Transverse colon (tissue), 4 donors: ENCODE measurements around the gene STAU1. TPM values are rescaled to one million over a fixed set of nuclear protein-coding genes. Genes with fewer than 3 reads are reported as not detected.

Experiments
- DNase-seq: peaks from one replicate; pipeline ENCODE4 v3.0.0-alpha.2; 2019
- H3K27ac ChIP-seq, 4 donors: fragments of 200-600 bp; sonication (generic); 2 replicates each; pipeline ENCODE4 v1.5.1; 2016 to 2018; ENCODE audit warnings: inconsistent platforms in 4 of 4
- H3K27me3 ChIP-seq: fragments of 200-600 bp; sonication (generic); 2 replicates; pipeline ENCODE4 v1.5.1; 2017; ENCODE audit warnings: inconsistent platforms
- H3K36me3 ChIP-seq, 4 donors: fragments of 200-600 bp; sonication (generic); 2 replicates each; pipeline ENCODE4 v1.5.1; 2017 to 2019; ENCODE audit warnings: inconsistent platforms in 4 of 4
- H3K4me1 ChIP-seq, 4 donors: fragments of 200-600 bp; sonication (generic); 2 replicates each; pipeline ENCODE4 v1.5.1; 2017 to 2020; ENCODE audit warnings: inconsistent platforms in 4 of 4
- H3K4me3 ChIP-seq, 4 donors: fragments of 200-600 bp; sonication (generic); 1 replicate in 1 of 4; 2 replicates in 3 of 4; pipeline versions ENCODE4 v1.5.1 to v1.6.1; 2017 to 2019; ENCODE audit warnings: inconsistent platforms in 4 of 4
- H3K9me3 ChIP-seq, 2 donors: fragments of 200-600 bp; sonication (generic); 2 replicates each; pipeline ENCODE4 v1.5.1; 2017 to 2019; ENCODE audit warnings: inconsistent platforms in 2 of 2
- EP300 ChIP-seq: sonication (generic); formaldehyde crosslinking; IDR thresholded peaks from one replicate; pipeline ENCODE4 v1.6.1; 2017; ENCODE audit warnings: antibody characterized with exemption, low read depth
- POLR2A ChIP-seq: fragments of 450-650 bp; IDR thresholded peaks from one replicate; pipeline ENCODE4 v1.6.1; 2016; ENCODE audit warnings: antibody characterized with exemption, mild to moderate bottlenecking, moderate library complexity
- POLR2AphosphoS5 ChIP-seq, 3 donors: sonication (generic); formaldehyde crosslinking; IDR thresholded peaks; one replicate each; pipeline ENCODE4 v1.6.1; 2016; ENCODE audit warnings: antibody characterized with exemption in 3 of 3
- WGBS, 2 donors: methylation state at CpG; one replicate each; pipeline ENCODE4 v1.1.5; 2018; ENCODE audit warnings: low coverage in 1 of 2; 5-methylcytosine and 5-hydroxymethylcytosine counted together
- in situ Hi-C, 4 donors: fragments of 200-750 bp; cut with MboI; loops; one replicate each; pipeline versions ENCODE4 v1.15.0 to v1.15.1; 2017; ENCODE audit warnings: low sequenced_read_pairs in 3 of 4, low pct_ligation_motif_present in 1 of 4, low pct_unique_long_range_greater_than_20kb in 1 of 4
- intact Hi-C: fragments of 100-400 bp; cut with DNase I; formaldehyde crosslinking; loops from one replicate; pipeline ENCODE4 v1.15.1; 2023; ENCODE audit warnings: low total_unique reads
- total RNA-seq, 4 donors: library from RNA; depleted of rRNA; stranded (reverse); fragments of >200 nt; gene quantifications; one replicate each; pipeline ENCODE4 v1.1.0, GENCODE V29; 2016
- TF ChIP-seq, protein P1 (sequence below), 5 experiments: fragments of 200-600 bp in 3 of 5; fragments of 450-650 bp in 2 of 5; sonication (generic) in 3 of 5; IDR thresholded peaks; 1 replicate in 2 of 5; 2 replicates in 3 of 5; pipeline ENCODE4 v1.5.1; 2016 to 2017; ENCODE audit warnings: antibody characterized with exemption in 5 of 5, inconsistent platforms in 3 of 5, mild to moderate bottlenecking in 2 of 5, moderate library complexity in 1 of 5

The STAU1 gene
- total RNA-seq, 4 donors from 2014 or later: 66.7 to 79.7 (median 73.3) TPM

DNA sequence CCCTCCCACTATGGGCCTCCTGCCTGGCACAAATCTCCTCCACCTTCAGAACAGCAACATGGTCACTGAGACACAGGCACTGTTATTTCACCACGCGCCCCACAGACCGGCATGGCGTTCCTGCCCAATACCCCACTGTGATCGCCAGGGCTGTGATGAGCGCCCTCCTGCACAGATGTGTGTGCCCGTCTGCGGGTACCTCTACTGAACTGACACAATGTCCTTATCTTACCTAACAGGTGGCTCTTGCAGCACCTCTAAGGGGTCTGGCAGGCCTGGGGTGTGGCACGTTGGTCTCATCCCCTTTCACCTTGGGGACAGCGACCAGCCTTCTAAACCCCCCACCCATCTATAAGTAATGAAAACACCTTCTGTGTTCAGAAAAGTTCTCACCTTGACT, 64.2 kb downstream of the STAU1 start:
- in situ Hi-C loops: no loop called here
- no peak for DNase-seq
- H3K9me3 ChIP-seq: no peaks in the 10 kb centered on the region
- no peak for TF ChIP-seq EP300
- TF ChIP-seq, protein P1, sequence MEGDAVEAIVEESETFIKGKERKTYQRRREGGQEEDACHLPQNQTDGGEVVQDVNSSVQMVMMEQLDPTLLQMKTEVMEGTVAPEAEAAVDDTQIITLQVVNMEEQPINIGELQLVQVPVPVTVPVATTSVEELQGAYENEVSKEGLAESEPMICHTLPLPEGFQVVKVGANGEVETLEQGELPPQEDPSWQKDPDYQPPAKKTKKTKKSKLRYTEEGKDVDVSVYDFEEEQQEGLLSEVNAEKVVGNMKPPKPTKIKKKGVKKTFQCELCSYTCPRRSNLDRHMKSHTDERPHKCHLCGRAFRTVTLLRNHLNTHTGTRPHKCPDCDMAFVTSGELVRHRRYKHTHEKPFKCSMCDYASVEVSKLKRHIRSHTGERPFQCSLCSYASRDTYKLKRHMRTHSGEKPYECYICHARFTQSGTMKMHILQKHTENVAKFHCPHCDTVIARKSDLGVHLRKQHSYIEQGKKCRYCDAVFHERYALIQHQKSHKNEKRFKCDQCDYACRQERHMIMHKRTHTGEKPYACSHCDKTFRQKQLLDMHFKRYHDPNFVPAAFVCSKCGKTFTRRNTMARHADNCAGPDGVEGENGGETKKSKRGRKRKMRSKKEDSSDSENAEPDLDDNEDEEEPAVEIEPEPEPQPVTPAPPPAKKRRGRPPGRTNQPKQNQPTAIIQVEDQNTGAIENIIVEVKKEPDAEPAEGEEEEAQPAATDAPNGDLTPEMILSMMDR (IDR thresholded peaks at IDR 0.05): no peak
- no peak for TF ChIP-seq POLR2AphosphoS5 (IDR thresholded peaks at IDR 0.05)
- no peak for TF ChIP-seq POLR2A
- H3K27me3 ChIP-seq: no peaks in the 10 kb centered on the region
- H3K36me3 ChIP-seq: peaks cover 0 to 43% (median 18%) of the 10 kb centered on the region in 4 donors
- WGBS, 2 donors: 98% methylated on average over 10 of the region's 10 CpGs; no CpG with 5 or more reads in 1 of the 2 donors
- no peak overlapping the region for H3K4me3 ChIP-seq
- H3K4me1 ChIP-seq: no peaks in the 10 kb centered on the region
- intact Hi-C loops: no loop called here
- H3K27ac ChIP-seq: no peak overlapping the region

GRCh38 chr20:49122920-49123319, 65.2 kb downstream of the STAU1 start:
- Histone ChIP-seq H3K9me3 (no peaks in the 10 kb centered on the region), H3K36me3 (peaks cover 0 to 50% (median 21%) of the 10 kb centered on the region in 4 donors), H3K4me3 (no peak overlapping the region), H3K4me1 (no peaks in the 10 kb centered on the region), H3K27ac (no peak overlapping the region), H3K27me3 (no peaks in the 10 kb centered on the region)
- 98 to 100% methylated on average over 4 to 13 of the region's 13 CpGs for WGBS, 2 donors
- in situ Hi-C loops (no loop called here), intact Hi-C loops (no loop called here)
- DNase-seq: no peak
- TF ChIP-seq POLR2A (no peak), POLR2AphosphoS5 (IDR thresholded peaks at IDR 0.05) (no peak), EP300 (no peak)
- TF ChIP-seq, protein P1 (IDR thresholded peaks at IDR 0.05): no peak

GRCh38 chr20:49119988-49120387, 68.1 kb downstream of the STAU1 start:
- in situ Hi-C loops: no loop called here
- Histone ChIP-seq H3K27me3 (no peaks in the 10 kb centered on the region), H3K4me3 (no peak overlapping the region), H3K36me3 (peaks cover 0 to 68% (median 32%) of the 10 kb centered on the region in 4 donors), H3K4me1 (no peaks in the 10 kb centered on the region), H3K9me3 (no peaks in the 10 kb centered on the region), H3K27ac (no peak overlapping the region)
- no peak for DNase-seq
- TF ChIP-seq EP300: no peak
- TF ChIP-seq POLR2A: no peak
- TF ChIP-seq, protein P1 (IDR thresholded peaks at IDR 0.05): no peak
- TF ChIP-seq POLR2AphosphoS5 (IDR thresholded peaks at IDR 0.05): no peak
- intact Hi-C loops: no loop called here
- 83 to 96% methylated on average over 1 to 7 of the region's 7 CpGs for WGBS, 2 donors

- H3K4me3 ChIP-seq: no peak overlapping the region
- no peaks in the 10 kb centered on the region for H3K9me3 ChIP-seq
- intact Hi-C loops (no loop called here), in situ Hi-C loops (no loop called here)
- no peaks in the 10 kb centered on the region for H3K4me1 ChIP-seq
- TF ChIP-seq EP300 (no peak), POLR2A (no peak), POLR2AphosphoS5 (IDR thresholded peaks at IDR 0.05) (no peak)
- TF ChIP-seq, protein P1 (IDR thresholded peaks at IDR 0.05): no peak
- 91 to 100% methylated on average over 1 to 3 of the region's 3 CpGs for WGBS, 2 donors
- no peak overlapping the region for H3K27ac ChIP-seq
- peaks cover 0 to 72% (median 34%) of the 10 kb centered on the region in 4 donors for H3K36me3 ChIP-seq
- no peak for DNase-seq
- no peaks in the 10 kb centered on the region for H3K27me3 ChIP-seq
Observed at GRCh38 chr20:49118307-49118706, 69.8 kb downstream of the STAU1 start.
